Effector memory CD4-positive, alpha-beta T cell (primary cell): ENCODE data around the gene ENOPH1.
"Not testable (repeated sequence)": the region's sequence is repeated elsewhere in the genome, so short reads cannot be mapped to it uniquely, and the experiment has no call there.

Experiments
- DNase-seq, 3 donors: peaks; one replicate each; pipeline ENCODE4 v3.0.0-alpha.2; 2020
- H3K27ac ChIP-seq: 2 replicates; pipeline ENCODE4 v1.7.0; 2013; ENCODE audit warnings: mild to moderate bottlenecking, low read length, moderate library complexity; ENCODE audit not compliant: insufficient read depth, poor library complexity, severe bottlenecking
- H3K27me3 ChIP-seq: replicated peaks from 2 replicates; pipeline ENCODE4 v1.7.0; 2013; ENCODE audit warnings: mild to moderate bottlenecking, low read length; ENCODE audit not compliant: insufficient read depth, control insufficient read depth, poor library complexity, severe bottlenecking
- H3K36me3 ChIP-seq: 2 replicates; pipeline ENCODE4 v1.7.0; 2013; ENCODE audit warnings: mild to moderate bottlenecking, low read length, moderate library complexity; ENCODE audit not compliant: control insufficient read depth, insufficient read depth
- H3K4me1 ChIP-seq: 2 replicates; pipeline ENCODE4 v1.7.0; 2013; ENCODE audit warnings: low read length, mild to moderate bottlenecking; ENCODE audit not compliant: control insufficient read depth, insufficient read depth, poor library complexity, severe bottlenecking
- H3K4me3 ChIP-seq: 2 replicates; pipeline ENCODE4 v1.7.0; 2013; ENCODE audit warnings: low read length, low read depth, mild to moderate bottlenecking; ENCODE audit not compliant: insufficient read depth, poor library complexity, severe bottlenecking
- H3K9me3 ChIP-seq: 2 replicates; pipeline ENCODE4 v1.7.0; 2013; ENCODE audit warnings: mild to moderate bottlenecking, low read length, moderate library complexity; ENCODE audit not compliant: control insufficient read depth

Gene ENOPH1

DNA sequence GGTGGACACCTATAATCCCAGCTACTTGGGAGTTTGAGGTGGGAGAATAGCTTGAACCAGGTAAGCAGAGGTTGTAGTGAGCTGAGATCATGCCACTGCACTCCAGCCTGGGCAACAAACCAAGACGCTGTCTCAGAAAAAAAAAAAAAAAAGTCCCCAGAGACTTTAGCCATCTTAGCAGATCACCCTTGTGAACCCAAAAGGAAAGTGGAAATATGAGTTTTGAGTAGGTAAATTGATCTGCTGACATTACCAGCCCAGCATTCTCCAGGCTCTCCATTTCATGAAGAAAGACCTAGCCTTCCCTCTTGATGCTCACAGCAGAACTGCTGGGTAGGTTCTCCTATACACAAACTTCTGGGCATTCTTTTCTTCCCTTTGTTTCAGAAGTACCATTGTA is 32.1 kb upstream of the ENOPH1 start:
- Histone ChIP-seq H3K27ac (no peak overlapping the region), H3K4me3 (no peak overlapping the region), H3K9me3 (no peaks in the 10 kb centered on the region), H3K4me1 (no peaks in the 10 kb centered on the region), H3K36me3 (no peaks in the 10 kb centered on the region), H3K27me3 (no peaks in the 10 kb centered on the region)
- DNase-seq, result no peak

DNA sequence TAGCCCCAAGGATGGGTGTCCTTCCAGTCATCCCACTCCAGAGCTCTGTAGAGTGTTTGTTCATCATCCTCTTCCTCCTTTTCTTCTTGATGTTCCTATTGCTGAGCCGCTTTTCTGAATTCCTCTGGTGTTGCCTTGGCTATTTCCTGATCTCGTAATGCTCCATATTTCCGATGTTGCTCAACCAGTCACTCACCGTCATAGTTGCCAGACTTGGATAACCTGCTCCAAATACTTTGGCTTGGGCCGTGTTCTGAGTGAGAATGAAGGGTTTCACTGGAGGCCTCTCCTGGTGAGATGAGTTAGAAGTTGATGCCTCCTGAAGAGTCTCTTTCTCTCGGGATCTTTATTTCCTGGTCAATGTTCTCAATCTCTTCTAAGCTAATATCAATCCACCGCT is 28.8 kb upstream of the ENOPH1 start:
- H3K27ac ChIP-seq, result no peak overlapping the region
- no peaks in the 10 kb centered on the region for H3K36me3 ChIP-seq
- H3K4me3 ChIP-seq, result no peak overlapping the region
- DNase-seq, result no peak
- no peaks in the 10 kb centered on the region for H3K27me3 ChIP-seq
- H3K9me3 ChIP-seq, result no peaks in the 10 kb centered on the region
- no peaks in the 10 kb centered on the region for H3K4me1 ChIP-seq

- no peak overlapping the region for H3K4me3 ChIP-seq
- DNase-seq, result no peak
- no peak overlapping the region for H3K27ac ChIP-seq
- H3K9me3 ChIP-seq, result no peaks in the 10 kb centered on the region
- H3K27me3 ChIP-seq, result no peaks in the 10 kb centered on the region
- no peaks in the 10 kb centered on the region for H3K36me3 ChIP-seq
- H3K4me1 ChIP-seq, result no peaks in the 10 kb centered on the region
Observed at GRCh38 chr4:82402196-82402775, 28.1 kb upstream of the ENOPH1 start.

DNA sequence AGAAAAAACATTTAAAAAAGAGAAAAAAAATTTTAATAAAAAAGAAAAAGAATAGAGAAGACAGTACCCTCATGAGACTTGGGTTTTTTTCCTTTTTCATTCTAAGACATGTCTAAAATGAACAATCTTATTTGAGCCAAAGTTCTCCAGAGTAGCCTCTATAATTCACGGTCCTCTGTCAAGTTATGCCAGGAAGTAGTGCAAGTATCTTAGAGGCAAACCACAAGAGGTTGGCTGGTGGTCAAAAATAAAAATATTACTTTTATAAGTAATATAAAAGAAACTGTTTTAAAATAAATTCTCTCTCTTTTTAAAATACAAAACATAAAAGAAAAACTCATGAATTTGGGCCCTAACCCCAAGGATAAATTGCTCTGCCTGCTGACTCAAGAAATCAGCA is 26.7 kb upstream of the ENOPH1 start:
- no peak overlapping the region for H3K27ac ChIP-seq
- no peaks in the 10 kb centered on the region for H3K36me3 ChIP-seq
- no peak overlapping the region for H3K4me3 ChIP-seq
- H3K9me3 ChIP-seq, result no peaks in the 10 kb centered on the region
- no peak for DNase-seq
- no peaks in the 10 kb centered on the region for H3K4me1 ChIP-seq
- no peaks in the 10 kb centered on the region for H3K27me3 ChIP-seq

- not testable (repeated sequence) for DNase-seq, H3K9me3 ChIP-seq, H3K36me3 ChIP-seq, H3K27ac ChIP-seq, H3K27me3 ChIP-seq, H3K4me1 ChIP-seq, H3K4me3 ChIP-seq
Observed at GRCh38 chr4:82415061-82415460, 15.3 kb upstream of the ENOPH1 start.

DNA sequence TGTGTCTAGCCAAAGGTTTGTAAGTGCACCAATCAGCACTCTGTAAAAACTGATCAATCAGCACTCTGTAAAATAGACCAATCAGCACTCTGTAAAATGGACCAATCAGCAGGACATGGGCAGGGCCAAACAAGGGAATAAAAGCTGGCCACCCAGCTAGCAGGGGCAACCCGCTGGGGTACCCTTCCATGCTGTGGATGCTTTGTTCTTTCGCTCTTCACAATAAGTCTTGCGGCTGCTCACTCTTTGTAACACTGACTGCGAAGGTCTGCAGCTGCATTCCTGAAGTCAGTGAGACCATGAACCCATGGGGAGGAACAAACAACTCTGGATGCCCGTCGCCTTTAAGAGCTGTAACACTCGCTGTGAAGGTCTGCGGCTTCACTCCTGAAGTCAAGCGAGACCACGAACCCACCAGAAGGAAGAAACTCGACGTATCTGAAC is 14.4 kb upstream of the ENOPH1 start:
- no peak overlapping the region for H3K4me3 ChIP-seq

DNA sequence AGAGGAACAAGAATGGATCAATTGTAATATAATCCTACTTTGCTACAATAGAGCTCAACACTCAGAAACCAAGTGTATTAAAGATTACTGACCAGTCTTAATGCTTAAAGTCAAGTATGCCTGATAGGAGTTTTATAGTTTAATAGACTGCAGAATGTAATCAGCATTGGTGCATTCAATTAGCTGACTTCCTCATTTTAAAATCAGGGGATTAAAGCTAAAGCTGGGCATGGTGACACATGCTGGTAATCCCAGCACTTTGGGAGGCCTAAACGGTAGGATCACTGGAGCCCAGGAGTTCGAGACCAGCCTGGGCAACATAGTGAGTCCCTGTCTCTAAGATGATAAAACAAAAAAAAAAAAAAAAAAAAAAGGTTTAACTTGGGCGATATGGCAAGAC is 10.9 kb upstream of the ENOPH1 start:
- Histone ChIP-seq H3K4me3 (no peak overlapping the region), H3K4me1 (no peaks in the 10 kb centered on the region), H3K27me3 (no peaks in the 10 kb centered on the region), H3K36me3 (peaks cover 18% of the 10 kb centered on the region), H3K9me3 (no peaks in the 10 kb centered on the region), H3K27ac (no peak overlapping the region)
- DNase-seq, result no peak

More for the DNA sequence above, 14.4 kb upstream of the ENOPH1 start:
- no peak for DNase-seq
- Histone ChIP-seq H3K9me3 (no peaks in the 10 kb centered on the region), H3K27ac (no peak overlapping the region), H3K27me3 (no peaks in the 10 kb centered on the region), H3K36me3 (no peaks in the 10 kb centered on the region), H3K4me1 (no peaks in the 10 kb centered on the region)

DNA sequence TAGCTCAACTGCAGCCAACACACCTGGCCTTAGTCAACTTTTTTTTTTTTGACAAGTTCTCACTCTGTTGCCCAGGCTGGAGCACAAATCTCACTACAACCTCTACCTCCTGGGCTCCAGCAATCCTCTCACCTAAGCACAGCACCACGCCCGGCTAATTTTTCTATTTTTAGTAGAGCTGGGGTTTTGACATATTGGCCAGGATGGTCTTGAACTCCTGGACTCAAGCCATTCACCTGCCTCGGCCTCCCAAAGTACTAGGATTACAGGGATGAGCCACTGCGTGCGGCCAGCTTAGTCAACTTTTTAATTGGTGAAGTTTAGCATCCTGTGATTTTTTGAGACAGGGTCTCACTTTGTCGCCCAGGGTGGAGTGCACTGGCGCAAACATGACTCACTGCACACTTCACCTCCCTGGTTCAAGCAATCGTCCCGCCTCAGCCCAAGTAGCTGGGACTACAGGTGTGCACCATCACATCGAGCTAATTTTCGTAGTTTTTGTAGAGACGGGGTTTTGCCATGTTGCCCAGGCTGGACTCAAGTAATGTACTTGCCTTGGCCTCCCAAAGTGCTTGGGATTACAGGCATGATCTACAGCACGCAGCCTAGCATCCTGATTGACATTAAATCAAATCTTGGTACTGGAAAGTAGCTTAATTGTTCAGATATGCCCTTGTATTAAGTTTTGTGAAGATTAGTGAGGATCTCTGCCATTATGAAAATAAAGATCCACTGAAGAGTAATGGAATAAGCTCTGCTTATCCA is 8.4 kb upstream of the ENOPH1 start:
- Histone ChIP-seq H3K27me3 (no peaks in the 10 kb centered on the region), H3K9me3 (no peaks in the 10 kb centered on the region), H3K4me1 (peaks cover 6% of the 10 kb centered on the region), H3K27ac (no peak overlapping the region), H3K4me3 (no peak overlapping the region), H3K36me3 (peaks cover 42% of the 10 kb centered on the region)
- DNase-seq, result no peak

GRCh38 chr4:82422616-82423015 is 7.8 kb upstream of the ENOPH1 start:
- Histone ChIP-seq H3K36me3 (peaks cover 42% of the 10 kb centered on the region), H3K27me3 (no peaks in the 10 kb centered on the region), H3K27ac (no peak overlapping the region), H3K4me3 (no peak overlapping the region), H3K4me1 (peaks cover 12% of the 10 kb centered on the region), H3K9me3 (no peaks in the 10 kb centered on the region)
- no peak for DNase-seq

GRCh38 chr4:82423245-82424054 is 6.9 kb upstream of the ENOPH1 start:
- Histone ChIP-seq H3K27ac (no peak overlapping the region), H3K4me1 (peaks cover 19% of the 10 kb centered on the region), H3K27me3 (no peaks in the 10 kb centered on the region), H3K9me3 (no peaks in the 10 kb centered on the region), H3K36me3 (peaks cover 42% of the 10 kb centered on the region), H3K4me3 (no peak overlapping the region)
- DNase-seq, result no peak
